ENCODE results near the gene TMEM165. TPM values are rescaled to one million over a fixed set of nuclear protein-coding genes. Genes with fewer than 3 reads are reported as not detected.

The TMEM165 gene
- total and polyA plus RNA-seq, 2 donors (not counting 1 experiment from before 2014, with no cell fraction given): 26.3 to 110 TPM

GRCh38 chr4:55438314-55438713 lies 42.6 kb downstream of the TMEM165 start:
- H3K27ac Mint-ChIP-seq: no peak overlapping the region
- POLR2A ChIA-PET: no interaction called here
- TF ChIP-seq CTCF (IDR thresholded peaks at IDR 0.05) (no peak), EZH2 (IDR thresholded peaks at IDR 0.05; ENCODE audit: borderline replicate concordance, insufficient read depth, low read depth, low read length, poor library complexity, severe bottlenecking) (no peak)
- H3K27ac ChIP-seq (ENCODE audit: low read length in 2 of 2): no peak overlapping the region
- no peaks in the 10 kb centered on the region for H3K27me3 ChIP-seq (replicated peaks in 1 of 4; ENCODE audit: control extremely low read depth in 1 of 4, control insufficient read depth in 3 of 4, insufficient read depth in 4 of 4, low read length in 3 of 4)
- WGBS (ENCODE audit: insufficient coverage): no CpG with 5 or more reads among the region's 2 CpGs
- H3K4me2 ChIP-seq (replicated peaks; ENCODE audit: low read depth, low read length, poor library complexity, severe bottlenecking): no peak overlapping the region
- H3K4me1 Mint-ChIP-seq: peaks cover 9% of the 10 kb centered on the region
- H3K9me3 ChIP-seq (ENCODE audit: control extremely low read depth in 1 of 3, control insufficient read depth in 2 of 3, insufficient read depth in 1 of 3, low read length in 2 of 3): no peaks in the 10 kb centered on the region
- H3K9me3 Mint-ChIP-seq (ENCODE audit: insufficient read depth): no peaks in the 10 kb centered on the region
- DNase-seq (no peak), ATAC-seq (ENCODE audit: low read depth) (no peak)
- H3K4me1 ChIP-seq (ENCODE audit: control insufficient read depth in 2 of 2, insufficient read depth in 2 of 2, low read length in 2 of 2): no peaks in the 10 kb centered on the region
- H3K9ac ChIP-seq (ENCODE audit: low read length): no peak overlapping the region
- no peaks in the 10 kb centered on the region for H3K79me2 ChIP-seq (ENCODE audit: control insufficient read depth, insufficient read depth, low read length)
- H3K27me3 Mint-ChIP-seq: no peaks in the 10 kb centered on the region
- no peak overlapping the region for H3K4me3 Mint-ChIP-seq
- CTCF ChIA-PET: interaction anchor here (1.3 kb wide), 1 partner anchor 28 kb away, joined by 3 read pairs; no protein-coding TSS in a partner anchor
- H3K36me3 ChIP-seq (replicated peaks in 1 of 2; ENCODE audit: control extremely low read depth in 1 of 2, control insufficient read depth in 1 of 2, extremely low read depth in 1 of 2, insufficient read depth in 2 of 2, low read length in 1 of 2): peaks cover 14 to 48% of the 10 kb centered on the region in 2 experiments
- intact Hi-C loops (cut with micrococcal nuclease): no loop called here
- H2AFZ ChIP-seq (ENCODE audit: insufficient read depth, low read depth, low read length, poor library complexity, severe bottlenecking): no peak overlapping the region
- no peaks in the 10 kb centered on the region for H4K20me1 ChIP-seq (ENCODE audit: control insufficient read depth, insufficient read depth, low read length, poor library complexity, severe bottlenecking)
- no peak overlapping the region for H3K4me3 ChIP-seq (ENCODE audit: control extremely low read depth in 1 of 5, extremely low read depth in 1 of 5, insufficient read depth in 1 of 5, low read depth in 2 of 5, low read length in 4 of 5)

- H3K9me3 Mint-ChIP-seq (ENCODE audit: insufficient read depth): no peaks in the 10 kb centered on the region
- DNase-seq (no peak), ATAC-seq (ENCODE audit: low read depth) (no peak)
- H4K20me1 ChIP-seq (ENCODE audit: control insufficient read depth, insufficient read depth, low read length, poor library complexity, severe bottlenecking): no peaks in the 10 kb centered on the region
- TF ChIP-seq CTCF (IDR thresholded peaks at IDR 0.05) (no peak), EZH2 (IDR thresholded peaks at IDR 0.05; ENCODE audit: borderline replicate concordance, insufficient read depth, low read depth, low read length, poor library complexity, severe bottlenecking) (no peak)
- no peaks in the 10 kb centered on the region for H3K79me2 ChIP-seq (ENCODE audit: control insufficient read depth, insufficient read depth, low read length)
- ChIA-PET POLR2A (no interaction called here), CTCF (no interaction called here)
- H3K27me3 Mint-ChIP-seq: no peaks in the 10 kb centered on the region
- intact Hi-C loops (cut with micrococcal nuclease): no loop called here
- no peak overlapping the region for H3K4me3 ChIP-seq (ENCODE audit: control extremely low read depth in 1 of 5, extremely low read depth in 1 of 5, insufficient read depth in 1 of 5, low read depth in 2 of 5, low read length in 4 of 5)
- H2AFZ ChIP-seq (ENCODE audit: insufficient read depth, low read depth, low read length, poor library complexity, severe bottlenecking): no peak overlapping the region
- H3K27ac ChIP-seq (ENCODE audit: low read length in 2 of 2): no peak overlapping the region
- no peak overlapping the region for H3K27ac Mint-ChIP-seq
- H3K9me3 ChIP-seq (ENCODE audit: control extremely low read depth in 1 of 3, control insufficient read depth in 2 of 3, insufficient read depth in 1 of 3, low read length in 2 of 3): no peaks in the 10 kb centered on the region
- H3K4me1 ChIP-seq (ENCODE audit: control insufficient read depth in 2 of 2, insufficient read depth in 2 of 2, low read length in 2 of 2): no peaks in the 10 kb centered on the region
- H3K36me3 ChIP-seq (replicated peaks in 1 of 2; ENCODE audit: control extremely low read depth in 1 of 2, control insufficient read depth in 1 of 2, extremely low read depth in 1 of 2, insufficient read depth in 2 of 2, low read length in 1 of 2): peaks cover 14 to 46% of the 10 kb centered on the region in 2 experiments
- no peak overlapping the region for H3K4me2 ChIP-seq (replicated peaks; ENCODE audit: low read depth, low read length, poor library complexity, severe bottlenecking)
- no peaks in the 10 kb centered on the region for H3K27me3 ChIP-seq (replicated peaks in 1 of 4; ENCODE audit: control extremely low read depth in 1 of 4, control insufficient read depth in 3 of 4, insufficient read depth in 4 of 4, low read length in 3 of 4)
- H3K4me1 Mint-ChIP-seq: peaks cover 9% of the 10 kb centered on the region
- no peak overlapping the region for H3K4me3 Mint-ChIP-seq
- H3K9ac ChIP-seq (ENCODE audit: low read length): no peak overlapping the region
These were observed 43.3 kb downstream of the TMEM165 start for GRCh38 chr4:55439023-55439422.

Measured in B cell (primary cell).